IMR-90 (cell line): ENCODE results near the gene GATA3. TPM values are rescaled to one million over a fixed set of nuclear protein-coding genes. Genes with fewer than 3 reads are reported as not detected.

Experiments
- ATAC-seq: fragments of 200-7000 bp; cut with Tn5 transposase; 2 replicates; pipeline ENCODE4 v1.9.1; 2020; ENCODE audit warnings: low read depth, mild to moderate bottlenecking, moderate library complexity
- BruUV-seq: library from RNA; stranded (reverse); fragments of 400-500 nt; replicated peaks from 2 replicates; lab custom pipeline; 2021; lab: Mats Ljungman, UMichigan
- CTCF ChIA-PET: fragments of 300-600 bp; formaldehyde crosslinking; extraction: SDS; loops from one replicate; lab custom pipeline; 2021; ENCODE audit warnings: antibody characterized with exemption; lab: Yijun Ruan, JAX
- POLR2A ChIA-PET: fragments of 300-600 bp; sonication (Branson Sonifier 250); formaldehyde crosslinking; loops from one replicate; lab custom pipeline; 2022; ENCODE audit warnings: antibody characterized with exemption; ENCODE audit not compliant: unreplicated experiment; lab: Charles Lee
- DNase-seq: peaks from one replicate; pipeline ENCODE4 v3.0.0; 2013
- H2AFZ ChIP-seq: replicated peaks from 2 replicates; pipeline ENCODE3; 2013; ENCODE audit warnings: low read length, mild to moderate bottlenecking; ENCODE audit not compliant: poor library complexity
- H2AK5ac ChIP-seq: 2 replicates; pipeline ENCODE4 v1.6.1; 2013; ENCODE audit warnings: low read depth, low read length, inconsistent platforms
- H2AK9ac ChIP-seq: replicated peaks from 2 replicates; pipeline ENCODE3; 2013; ENCODE audit warnings: mild to moderate bottlenecking, low read depth, low read length, moderate library complexity; ENCODE audit not compliant: poor library complexity
- H2BK120ac ChIP-seq: 2 replicates; pipeline ENCODE4 v1.6.1; 2013; ENCODE audit warnings: low read depth, low read length, inconsistent platforms
- H2BK15ac ChIP-seq: 3 replicates; pipeline ENCODE4 v1.6.1; 2013; ENCODE audit warnings: low read depth, low read length, inconsistent platforms
- H2BK20ac ChIP-seq: 2 replicates; pipeline ENCODE4 v1.6.1; 2013; ENCODE audit warnings: low read depth, mild to moderate bottlenecking, inconsistent platforms, low read length, moderate library complexity
- H2BK5ac ChIP-seq: 2 replicates; pipeline ENCODE4 v1.6.1; 2013; ENCODE audit warnings: mild to moderate bottlenecking, low read depth, low read length, inconsistent platforms; ENCODE audit not compliant: poor library complexity, severe bottlenecking
- H3K14ac ChIP-seq: replicated peaks from 2 replicates; pipeline ENCODE4 v1.6.1; 2013; ENCODE audit warnings: low read depth, low read length, inconsistent platforms
- H3K18ac ChIP-seq: 2 replicates; pipeline ENCODE4 v1.6.1; 2013; ENCODE audit warnings: low read depth, low read length, control low read depth
- H3K23ac ChIP-seq: 2 replicates; pipeline ENCODE4 v1.6.1; 2013; ENCODE audit warnings: low read depth, low read length, inconsistent platforms
- H3K27ac ChIP-seq: 2 replicates; pipeline ENCODE4 v1.5.1; 2013; ENCODE audit warnings: mild to moderate bottlenecking, control low read depth, low read length; ENCODE audit not compliant: insufficient read depth
- H3K27me3 ChIP-seq: 2 replicates; pipeline ENCODE4 v1.6.1; 2013; ENCODE audit warnings: low read length; ENCODE audit not compliant: control insufficient read depth, insufficient read depth
- H3K36me3 ChIP-seq: 2 replicates; pipeline ENCODE4 v1.6.1; 2013; ENCODE audit warnings: low read length, mixed read lengths; ENCODE audit not compliant: control insufficient read depth, insufficient read depth
- H3K4ac ChIP-seq: 2 replicates; pipeline ENCODE4 v1.6.1; 2013; ENCODE audit warnings: low read depth, low read length, inconsistent platforms
- H3K4me1 ChIP-seq: 2 replicates; pipeline ENCODE4 v1.6.1; 2013; ENCODE audit warnings: low read length, mixed read lengths; ENCODE audit not compliant: control insufficient read depth, insufficient read depth
- H3K4me2 ChIP-seq: 2 replicates; pipeline ENCODE4 v1.6.1; 2013; ENCODE audit warnings: low read depth, mild to moderate bottlenecking, control low read depth, low read length, moderate library complexity
- H3K4me3 ChIP-seq: 2 replicates; pipeline ENCODE4 v1.5.1; 2013; ENCODE audit warnings: low read depth, mild to moderate bottlenecking, control low read depth, low read length, moderate library complexity; ENCODE audit not compliant: insufficient read depth
- H3K56ac ChIP-seq: 2 replicates; pipeline ENCODE4 v1.6.1; 2013; ENCODE audit warnings: low read length, inconsistent platforms; ENCODE audit not compliant: insufficient read depth; ENCODE audit errors: extremely low read depth
- H3K79me1 ChIP-seq, 2 experiments: 2 replicates each; pipeline ENCODE4 v1.6.1; 2013; ENCODE audit warnings: low read length in 2 of 2, inconsistent platforms in 1 of 2, low read depth in 1 of 2
- H3K9ac ChIP-seq: 2 replicates; pipeline ENCODE4 v1.6.1; 2013; ENCODE audit warnings: low read depth, low read length, control low read depth
- H3K9me1 ChIP-seq: 2 replicates; pipeline ENCODE4 v1.6.1; 2013; ENCODE audit warnings: low read length, inconsistent platforms; ENCODE audit not compliant: insufficient read depth
- H3K9me3 ChIP-seq: 2 replicates; pipeline ENCODE4 v1.6.1; 2013; ENCODE audit warnings: low read length; ENCODE audit not compliant: control insufficient read depth, insufficient read depth
- H4K20me1 ChIP-seq: 2 replicates; pipeline ENCODE4 v1.6.1; 2013; ENCODE audit warnings: low read length, inconsistent platforms; ENCODE audit not compliant: insufficient read depth
- H4K5ac ChIP-seq: 2 replicates; pipeline ENCODE4 v1.6.1; 2013; ENCODE audit warnings: mild to moderate bottlenecking, low read depth, low read length, control low read depth
- H4K8ac ChIP-seq, 2 experiments: 2 replicates each; pipeline ENCODE4 v1.6.1; 2013; ENCODE audit warnings: low read depth in 2 of 2, low read length in 2 of 2, control low read depth in 1 of 2, inconsistent platforms in 1 of 2
- H4K91ac ChIP-seq: 2 replicates; pipeline ENCODE4 v1.6.1; 2013; ENCODE audit warnings: low read depth, low read length, inconsistent platforms; ENCODE audit not compliant: insufficient read depth
- CEBPB ChIP-seq: IDR thresholded peaks from 2 replicates; pipeline ENCODE4 v1.6.1; 2012; ENCODE audit warnings: low read depth, low read length, improper control_type of control experiment
- RAD21 ChIP-seq: IDR thresholded peaks from 2 replicates; pipeline ENCODE4 v1.6.1; 2012; ENCODE audit warnings: low read length, improper control_type of control experiment
- WGBS, 2 experiments: methylation state at CpG; one replicate each; pipeline versions ENCODE4 v1.1.5 to v1.1.7; 2013; ENCODE audit warnings: missing lambda C conversion rate in 2 of 2; ENCODE audit not compliant: insufficient read length in 1 of 2; ENCODE audit errors: extremely low coverage in 2 of 2; 5-methylcytosine and 5-hydroxymethylcytosine counted together
- dilution Hi-C: fragments of 300-500 bp; cut with HindIII; formaldehyde crosslinking; loops from one replicate; pipeline ENCODE4 v1.14.3; 2018; ENCODE audit warnings: low sequenced_read_pairs; ENCODE audit not compliant: unreplicated experiment
- in situ Hi-C: fragments of 300-500 bp; cut with MboI; formaldehyde crosslinking; loops from 3 replicates; pipeline ENCODE4 v1.14.3; 2019; ENCODE audit warnings: low sequenced_read_pairs, inconsistent platforms, mixed read lengths
- intact Hi-C: fragments of 100-400 bp; cut with micrococcal nuclease; formaldehyde crosslinking; loops from 2 replicates; pipeline ENCODE4 v1.10.0; 2022
- polyA plus RNA-seq, 3 experiments: library from polyadenylated mRNA; depleted of rRNA; stranded (reverse); fragments of >200 nt; gene quantifications; 2 replicates each; pipeline ENCODE4 v1.2.3, GENCODE V29; 2012; ENCODE audit warnings: low replicate concordance in 1 of 3
- total RNA-seq: library from RNA; depleted of rRNA; stranded (reverse); fragments of >200 nt; gene quantifications from 2 replicates; pipeline ENCODE4 v1.2.3, GENCODE V29; 2012

The GATA3 gene
- total and polyA plus RNA-seq, 2 of the 4 experiments (the other 2 are of a cell fraction) = 0.21 TPM; not detected in 1

DNA sequence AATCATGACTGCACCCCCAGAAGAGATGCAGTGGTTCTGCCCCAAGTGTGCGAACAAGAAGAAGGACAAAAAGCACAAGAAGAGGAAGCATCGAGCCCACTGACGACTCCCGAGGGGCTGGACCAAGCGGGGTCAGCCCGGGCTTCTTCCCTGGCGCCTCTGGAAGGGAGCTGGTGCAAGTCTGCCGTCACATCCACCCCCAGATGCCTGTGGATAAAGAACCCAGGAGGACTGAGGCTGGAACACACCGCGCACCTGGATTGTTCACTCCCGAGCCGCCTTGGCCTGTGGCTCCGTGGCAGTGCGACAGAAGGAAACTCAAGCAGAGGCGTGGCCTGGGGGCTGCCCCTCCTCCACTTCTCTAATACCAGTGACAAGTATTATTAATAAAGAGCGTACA, 39.8 kb upstream of the GATA3 start:
- H3K9ac ChIP-seq = no peak overlapping the region
- H2BK15ac ChIP-seq = no peak overlapping the region
- H4K8ac ChIP-seq = no peak overlapping the region
- CTCF ChIA-PET = no interaction called here
- no peak overlapping the region for H2AFZ ChIP-seq
- DNase-seq (no peak), ATAC-seq (no peak)
- H3K27ac ChIP-seq = no peak overlapping the region
- H3K9me3 ChIP-seq = no peaks in the 10 kb centered on the region
- H3K4me3 ChIP-seq = no peak overlapping the region
- H4K91ac ChIP-seq = no peak overlapping the region
- H3K9me1 ChIP-seq = no peaks in the 10 kb centered on the region
- intact Hi-C loops = no loop called here
- no peak overlapping the region for H2BK120ac ChIP-seq
- H3K23ac ChIP-seq = no peak overlapping the region
- no peak overlapping the region for H3K14ac ChIP-seq
- H2BK20ac ChIP-seq = no peak overlapping the region
- no peak overlapping the region for H3K4me2 ChIP-seq
- dilution Hi-C loops = no loop called here
- BruUV-seq = no TSS peak
- 100% methylated on average over 1 of the region's 16 CpGs; no CpG with 5 or more reads in 1 of the 2 experiments for WGBS, 2 experiments
- H3K4me1 ChIP-seq = peaks cover 6% of the 10 kb centered on the region
- H3K36me3 ChIP-seq = peaks cover 13% of the 10 kb centered on the region
- H3K79me1 ChIP-seq = no peaks in the 10 kb centered on the region
- H3K27me3 ChIP-seq = no peaks in the 10 kb centered on the region
- no peak overlapping the region for H3K4ac ChIP-seq
- in situ Hi-C loops = no loop called here
- H2AK9ac ChIP-seq = no peak overlapping the region
- POLR2A ChIA-PET = no interaction called here
- no peak overlapping the region for H3K18ac ChIP-seq
- no peak overlapping the region for H2AK5ac ChIP-seq
- no peak overlapping the region for H2BK5ac ChIP-seq
- H4K20me1 ChIP-seq = no peaks in the 10 kb centered on the region
- H4K5ac ChIP-seq = no peak overlapping the region
- no peak overlapping the region for H3K56ac ChIP-seq
- TF ChIP-seq CEBPB = no peak
- TF ChIP-seq RAD21 = no peak
